ENCODE data around the gene DMRT1.

Gene DMRT1

DNA sequence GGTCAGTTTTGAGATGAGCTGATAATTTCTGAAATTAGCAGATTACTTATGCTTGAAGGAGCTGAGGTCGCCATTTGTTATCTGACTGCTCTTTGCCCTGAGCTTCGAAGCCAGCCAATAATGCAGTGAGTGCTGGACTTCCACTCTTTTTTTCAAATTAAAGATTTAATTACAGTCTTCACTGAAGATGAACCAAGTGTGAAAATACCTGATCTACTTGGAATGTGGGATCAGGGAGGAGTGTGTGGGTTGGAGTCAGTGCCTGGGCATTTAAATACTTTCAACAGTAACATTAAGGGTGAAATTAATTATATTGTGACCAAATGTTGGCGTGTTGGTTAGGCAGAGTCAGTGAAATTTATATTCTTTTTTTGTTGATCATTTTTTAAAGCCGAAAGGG lies 111.0 kb downstream of the DMRT1 start:
- no peak for DNase-seq (ENCODE audit: low read depth)
- no peak for TF ChIP-seq CTCF (conservative IDR thresholded peaks at IDR 0.05; ENCODE audit: control insufficient read depth, insufficient read depth, low read depth, low read length)
- no peak overlapping the region for H3K4me3 ChIP-seq (ENCODE audit: control insufficient read depth, low read depth, low read length)

DNA sequence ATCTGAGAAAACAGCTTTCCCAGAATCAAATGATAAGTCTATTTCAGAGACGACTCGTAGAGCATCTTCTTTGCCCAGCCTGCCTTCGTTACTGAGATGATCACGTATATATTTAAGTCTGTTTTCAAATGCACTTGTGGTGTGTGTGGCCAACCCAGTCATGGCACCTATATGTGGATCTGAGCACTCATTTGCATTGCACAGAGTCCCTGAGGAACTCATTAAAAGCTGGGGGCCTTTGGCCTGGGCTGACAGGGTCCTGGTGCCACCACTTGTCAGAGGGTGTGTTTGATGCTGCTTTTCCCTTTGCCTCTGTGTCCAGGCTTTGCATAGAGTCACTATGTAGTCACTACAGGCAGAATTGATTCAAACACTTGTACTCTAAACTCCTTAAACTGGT lies 117.6 kb downstream of the DMRT1 start:
- H3K4me3 ChIP-seq (ENCODE audit: control insufficient read depth, low read depth, low read length): no peak overlapping the region
- DNase-seq (ENCODE audit: low read depth): no peak
- no peak for TF ChIP-seq CTCF (conservative IDR thresholded peaks at IDR 0.05; ENCODE audit: control insufficient read depth, insufficient read depth, low read depth, low read length)

GRCh38 chr9:959914-960313 lies 118.4 kb downstream of the DMRT1 start:
- H3K4me3 ChIP-seq (ENCODE audit: control insufficient read depth, low read depth, low read length): no peak overlapping the region
- no peak for DNase-seq (ENCODE audit: low read depth)
- TF ChIP-seq CTCF (conservative IDR thresholded peaks at IDR 0.05; ENCODE audit: control insufficient read depth, insufficient read depth, low read depth, low read length): no peak

GRCh38 chr9:962023-962422 lies 120.5 kb downstream of the DMRT1 start:
- TF ChIP-seq CTCF (conservative IDR thresholded peaks at IDR 0.05; ENCODE audit: control insufficient read depth, insufficient read depth, low read depth, low read length): no peak
- H3K4me3 ChIP-seq (ENCODE audit: control insufficient read depth, low read depth, low read length): no peak overlapping the region
- peak; percentile 81 for DNase-seq (ENCODE audit: low read depth)

DNA sequence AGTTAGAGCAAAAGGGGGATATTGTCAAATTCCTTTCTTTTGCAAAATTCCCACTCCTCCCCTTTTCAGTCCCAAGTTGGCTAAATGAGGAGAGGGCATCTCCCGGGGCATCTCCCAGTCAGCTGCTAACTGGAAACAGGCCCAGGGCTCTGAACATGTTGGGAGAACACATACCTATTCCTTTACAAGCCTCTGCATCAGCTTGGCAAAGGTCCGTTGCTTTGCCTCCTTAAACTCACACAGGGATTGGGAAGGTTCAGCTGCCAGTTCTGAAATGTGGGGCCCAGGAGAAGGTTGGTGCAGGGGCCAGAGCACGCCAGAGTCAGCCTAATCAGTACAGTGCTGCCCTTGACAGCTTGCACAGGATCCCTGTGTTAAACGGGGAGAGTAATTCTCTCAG lies 124.0 kb downstream of the DMRT1 start:
- H3K4me3 ChIP-seq (ENCODE audit: control insufficient read depth, low read depth, low read length): no peak overlapping the region
- TF ChIP-seq CTCF (conservative IDR thresholded peaks at IDR 0.05; ENCODE audit: control insufficient read depth, insufficient read depth, low read depth, low read length): no peak
- no peak for DNase-seq (ENCODE audit: low read depth)

DNA sequence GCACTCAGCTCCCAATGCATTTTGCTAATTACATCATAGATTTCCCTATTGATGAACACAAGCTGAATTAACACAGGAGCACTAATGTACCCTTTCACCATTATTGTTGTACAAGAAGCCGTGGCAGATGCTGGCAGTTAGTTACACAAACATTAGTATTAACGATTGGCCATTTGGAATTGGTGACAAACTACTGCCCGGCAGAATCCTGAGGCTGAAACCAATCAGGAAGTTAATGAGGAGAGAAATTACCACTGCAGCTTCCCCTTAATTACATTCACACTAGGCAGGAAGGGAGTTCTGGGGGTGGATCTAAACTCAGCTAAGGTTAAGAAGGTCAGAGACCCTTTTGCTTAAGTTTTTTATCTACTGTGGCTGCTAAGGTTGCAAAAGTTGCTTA lies 125.4 kb downstream of the DMRT1 start:
- DNase-seq (ENCODE audit: low read depth): no peak
- H3K4me3 ChIP-seq (ENCODE audit: control insufficient read depth, low read depth, low read length): no peak overlapping the region
- no peak for TF ChIP-seq CTCF (conservative IDR thresholded peaks at IDR 0.05; ENCODE audit: control insufficient read depth, insufficient read depth, low read depth, low read length)

GRCh38 chr9:967436-967835 lies 125.9 kb downstream of the DMRT1 start:
- DNase-seq (ENCODE audit: low read depth): no peak
- no peak overlapping the region for H3K4me3 ChIP-seq (ENCODE audit: control insufficient read depth, low read depth, low read length)
- no peak for TF ChIP-seq CTCF (conservative IDR thresholded peaks at IDR 0.05; ENCODE audit: control insufficient read depth, insufficient read depth, low read depth, low read length)

All from fibroblast of mammary gland (primary cell).